ENCODE results near the gene NDUFAF5. TPM values are rescaled to one million over a fixed set of nuclear protein-coding genes. Genes with fewer than 3 reads are reported as not detected.
A peak's percentile ranks its signal among the peaks of the same experiment; 100 is the strongest.

NDUFAF5 gene
- total RNA-seq, 1 donor from 2014 or later = 40.4 TPM

- Mint-ChIP-seq H3K4me3 (no peak overlapping the region), H3K9me3 (peaks cover under 1% of the 10 kb centered on the region), H3K36me3 (no peaks in the 10 kb centered on the region), H3K4me1 (peaks cover 21% of the 10 kb centered on the region), H3K27me3 (ENCODE audit: low read depth) (no peaks in the 10 kb centered on the region), H3K27ac (peak overlapping the region; percentile 80)
- no peak for TF ChIP-seq CTCF (IDR thresholded peaks at IDR 0.05; ENCODE audit: unreplicated experiment)
- no peak for DNase-seq (ENCODE audit: low spot score in 2 of 2, unreplicated experiment in 2 of 2)
Measured at GRCh38 chr20:13865791-13866351, 81.0 kb downstream of the NDUFAF5 start.

- DNase-seq (ENCODE audit: low spot score in 2 of 2, unreplicated experiment in 2 of 2) = no peak
- Mint-ChIP-seq H3K4me3 (no peak overlapping the region), H3K4me1 (peaks cover 21% of the 10 kb centered on the region), H3K27ac (no peak overlapping the region), H3K27me3 (ENCODE audit: low read depth) (no peaks in the 10 kb centered on the region), H3K36me3 (no peaks in the 10 kb centered on the region), H3K9me3 (no peaks in the 10 kb centered on the region)
- TF ChIP-seq CTCF (IDR thresholded peaks at IDR 0.05; ENCODE audit: unreplicated experiment) = no peak
Measured at GRCh38 chr20:13868331-13868730, 83.5 kb downstream of the NDUFAF5 start.

- no peaks in the 10 kb centered on the region for H3K36me3 Mint-ChIP-seq
- H3K27ac Mint-ChIP-seq = no peak overlapping the region
- TF ChIP-seq CTCF (IDR thresholded peaks at IDR 0.05; ENCODE audit: unreplicated experiment) = no peak
- H3K9me3 Mint-ChIP-seq = no peaks in the 10 kb centered on the region
- no peaks in the 10 kb centered on the region for H3K27me3 Mint-ChIP-seq (ENCODE audit: low read depth)
- DNase-seq (ENCODE audit: low spot score in 2 of 2, unreplicated experiment in 2 of 2) = no peak
- H3K4me1 Mint-ChIP-seq = peaks cover 26% of the 10 kb centered on the region
- H3K4me3 Mint-ChIP-seq = no peak overlapping the region
Measured at GRCh38 chr20:13870170-13870748, 85.4 kb downstream of the NDUFAF5 start.

Other genes with a start within 250 kb of the NDUFAF5 start
- 19.5 to 22.8 TPM (median 19.7 TPM) in 3 replicates for gene TASP1, start 146.1 kb upstream of the NDUFAF5 start, total RNA-seq
- 17.2 to 18.5 TPM (median 17.4 TPM) in 3 replicates for gene ESF1, start 109 bp upstream of the NDUFAF5 start, total RNA-seq
- gene SEL1L2, start 205.6 kb downstream of the NDUFAF5 start, total RNA-seq = not detected in 3 replicates
- gene MACROD2, start 210.5 kb downstream of the NDUFAF5 start, total RNA-seq = 10.0 to 11.8 TPM (median 11.2 TPM) in 3 replicates